Hepatocyte (in vitro differentiated cells): ENCODE measurements around the gene FSD1L.

Experiments used
- CTCF ChIP-seq: fragments of 200-600 bp; sonication (generic); IDR thresholded peaks from 2 replicates; pipeline ENCODE4 v1.5.1; 2016; ENCODE audit warnings: antibody characterized with exemption, mild to moderate bottlenecking; ENCODE audit not compliant: poor library complexity
- EZH2 ChIP-seq: fragments of 200-600 bp; sonication (generic); IDR thresholded peaks from 2 replicates; pipeline ENCODE4 v1.6.1; 2016; ENCODE audit warnings: antibody characterized with exemption, mild to moderate bottlenecking, borderline replicate concordance

GRCh38 chr9:105401651-105402050 lies 46.2 kb upstream of the FSD1L start:
- peak; percentile 34 for TF ChIP-seq CTCF
- no peak for TF ChIP-seq EZH2
